Measurements from ENCODE around the gene METTL4. TPM values are rescaled to one million over a fixed set of nuclear protein-coding genes. Genes with fewer than 3 reads are reported as not detected.
"Not testable (repeated sequence)": the region's sequence is repeated elsewhere in the genome, so short reads cannot be mapped to it uniquely, and the experiment has no call there.

The METTL4 gene
- total RNA-seq, 1 experiment from 2014 or later = 8.6 TPM

GRCh38 chr18:2547477-2548087 lies 23.7 kb downstream of the METTL4 start:
- intact Hi-C loops (cut with micrococcal nuclease) = loop anchor here (1.0 to 10.0 kb wide), 3 partner anchors 633 to 1682 kb away; no protein-coding TSS in a partner anchor
- no peaks in the 10 kb centered on the region for H3K36me3 ChIP-seq (ENCODE audit: low read depth, low read length)
- no peak overlapping the region for H3K9ac ChIP-seq (ENCODE audit: low read length)
- no peaks in the 10 kb centered on the region for H4K20me1 ChIP-seq (ENCODE audit: low read length)
- BruUV-seq (replicated peaks) = no TSS peak
- H3K9me3 ChIP-seq (ENCODE audit: low read length) = no peaks in the 10 kb centered on the region
- ATAC-seq (peak; percentile 80), DNase-seq (peak; percentile 75)
- no peak overlapping the region for H3K27ac ChIP-seq (ENCODE audit: low read length)
- CTCF ChIA-PET = interaction anchor here (0.6 to 1.0 kb wide), 6 partner anchors 55 to 1571 kb away, joined by 3 to 10 read pairs (median 4); no protein-coding TSS in a partner anchor
- no peaks in the 10 kb centered on the region for H3F3A ChIP-seq (ENCODE audit: low read length, unreplicated experiment)
- H3K4me3 ChIP-seq (ENCODE audit: low read length) = no peak overlapping the region
- TF ChIP-seq CTCF (conservative IDR thresholded peaks at IDR 0.05; ENCODE audit: low read depth, low read length) (peak; percentile 80), EZH2 (IDR thresholded peaks at IDR 0.05; ENCODE audit: low read length, unreplicated experiment) (no peak)
- POLR2A ChIA-PET (ENCODE audit: unreplicated experiment) = no interaction called here
- H3K79me2 ChIP-seq (ENCODE audit: low read length) = no peaks in the 10 kb centered on the region
- H2AFZ ChIP-seq (ENCODE audit: low read length) = no peak overlapping the region
- no peaks in the 10 kb centered on the region for H3K4me1 ChIP-seq (ENCODE audit: insufficient read depth, low read length)
- H3K4me2 ChIP-seq (ENCODE audit: low read length) = no peak overlapping the region
- H3K9me2 ChIP-seq (replicated peaks; ENCODE audit: low read length) = no peaks in the 10 kb centered on the region
- H3K27me3 ChIP-seq (ENCODE audit: low read length) = no peaks in the 10 kb centered on the region

- no peak for DNase-seq
- no peak for ATAC-seq
- Histone ChIP-seq H3K4me2 (ENCODE audit: low read length) (no peak overlapping the region), H3K79me2 (ENCODE audit: low read length) (no peaks in the 10 kb centered on the region), H2AFZ (ENCODE audit: low read length) (no peak overlapping the region), H3K4me3 (ENCODE audit: low read length) (no peak overlapping the region), H3K36me3 (ENCODE audit: low read depth, low read length) (no peaks in the 10 kb centered on the region), H3K27me3 (ENCODE audit: low read length) (no peaks in the 10 kb centered on the region), H3K27ac (ENCODE audit: low read length) (no peak overlapping the region), H4K20me1 (ENCODE audit: low read length) (no peaks in the 10 kb centered on the region), H3K9ac (ENCODE audit: low read length) (no peak overlapping the region), H3K9me3 (ENCODE audit: low read length) (no peaks in the 10 kb centered on the region), H3F3A (ENCODE audit: low read length, unreplicated experiment) (no peaks in the 10 kb centered on the region), H3K9me2 (replicated peaks; ENCODE audit: low read length) (no peaks in the 10 kb centered on the region), H3K4me1 (ENCODE audit: insufficient read depth, low read length) (no peaks in the 10 kb centered on the region)
- BruUV-seq (replicated peaks) = no TSS peak
- intact Hi-C loops (cut with micrococcal nuclease) = loop anchor here (10.0 kb wide), 1 partner anchor 790 kb away; no protein-coding TSS in a partner anchor
- ChIA-PET POLR2A (ENCODE audit: unreplicated experiment) (no interaction called here), CTCF (no interaction called here)
- TF ChIP-seq EZH2phosphoT487 (IDR thresholded peaks at IDR 0.05; ENCODE audit: borderline replicate concordance, low read length) (no peak), EZH2 (IDR thresholded peaks at IDR 0.05; ENCODE audit: low read length, unreplicated experiment) (no peak), CTCF (conservative IDR thresholded peaks at IDR 0.05; ENCODE audit: low read depth, low read length) (no peak)
These were observed 26.1 kb downstream of the METTL4 start for GRCh38 chr18:2545155-2545554.

- H2AFZ ChIP-seq (ENCODE audit: low read length); H3F3A ChIP-seq (ENCODE audit: low read length, unreplicated experiment); H3K79me2 ChIP-seq (ENCODE audit: low read length); H3K27ac ChIP-seq (ENCODE audit: low read length); H3K9me3 ChIP-seq (ENCODE audit: low read length); H3K36me3 ChIP-seq (ENCODE audit: low read depth, low read length); H3K9ac ChIP-seq (ENCODE audit: low read length); H3K27me3 ChIP-seq (ENCODE audit: low read length); H3K4me2 ChIP-seq (ENCODE audit: low read length); H4K20me1 ChIP-seq (ENCODE audit: low read length); H3K4me3 ChIP-seq (ENCODE audit: low read length); H3K4me1 ChIP-seq (ENCODE audit: insufficient read depth, low read length); BruUV-seq (replicated peaks); H3K9me2 ChIP-seq (replicated peaks; ENCODE audit: low read length): not testable (repeated sequence)
- intact Hi-C loops (cut with micrococcal nuclease) = loop anchor here (1.0 to 10.0 kb wide), 7 partner anchors 130 to 955 kb away; no protein-coding TSS in a partner anchor
- TF ChIP-seq CTCF (conservative IDR thresholded peaks at IDR 0.05; ENCODE audit: low read depth, low read length) = peak; percentile 67
- ATAC-seq (peak; percentile 38; the same call in 1 of the 2 replicates), DNase-seq (peak; percentile 67)
- ChIA-PET POLR2A (ENCODE audit: unreplicated experiment) (interaction anchor here (0.7 kb wide), 1 partner anchor 214 kb away, joined by 5 read pairs; no protein-coding TSS in a partner anchor), CTCF (interaction anchor here (0.5 to 1.0 kb wide), 10 partner anchors 29 to 436 kb away, joined by 3 to 9 read pairs (median 4); no protein-coding TSS in a partner anchor)
These were observed 29.3 kb downstream of the METTL4 start for GRCh38 chr18:2541925-2542563.
